ENCODE results near the gene BIK. TPM values are rescaled to one million over a fixed set of nuclear protein-coding genes. Genes with fewer than 3 reads are reported as not detected.
A peak's percentile ranks its signal among the peaks of the same experiment; 100 is the strongest.

The BIK gene
- total RNA-seq, 1 donor from 2014 or later = 5.4 TPM

DNA sequence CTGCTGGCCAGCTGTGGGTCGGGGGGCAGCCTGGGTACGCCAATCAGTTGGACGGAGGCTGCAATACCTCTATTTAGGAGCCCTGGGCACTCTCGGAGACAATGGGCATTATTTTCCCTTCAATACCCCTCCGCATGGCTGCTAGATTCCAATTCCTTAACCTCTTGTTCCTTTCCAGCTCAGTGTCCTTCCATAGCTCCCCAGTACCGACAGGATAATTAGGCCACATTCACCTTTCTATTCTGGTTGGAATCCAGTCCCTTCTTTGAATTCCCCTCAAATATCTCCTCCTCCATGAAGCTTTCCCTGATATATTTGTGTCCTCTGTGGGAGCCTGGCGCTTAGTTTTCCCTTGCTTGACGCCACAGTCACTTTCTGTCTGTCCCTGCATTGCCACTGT is 4.2 kb upstream of the BIK start:
- Mint-ChIP-seq H3K4me1 (ENCODE audit: unreplicated experiment) (peaks cover 21% of the 10 kb centered on the region), H3K36me3 (no peaks in the 10 kb centered on the region), H3K9me3 (no peaks in the 10 kb centered on the region), H3K4me3 (no peak overlapping the region), H3K27me3 (peaks cover 19% of the 10 kb centered on the region), H3K27ac (no peak overlapping the region)
- DNase-seq (ENCODE audit: extremely low spot score, unreplicated experiment) = no peak
- TF ChIP-seq CTCF (conservative IDR thresholded peaks at IDR 0.05) = no peak

- Mint-ChIP-seq H3K27me3 (peaks cover 39% of the 10 kb centered on the region), H3K36me3 (no peaks in the 10 kb centered on the region), H3K27ac (no peak overlapping the region), H3K4me3 (peak overlapping the region; percentile 55), H3K9me3 (no peaks in the 10 kb centered on the region), H3K4me1 (ENCODE audit: unreplicated experiment) (peaks cover 19% of the 10 kb centered on the region)
- no peak for TF ChIP-seq CTCF (conservative IDR thresholded peaks at IDR 0.05)
- no peak for DNase-seq (ENCODE audit: extremely low spot score, unreplicated experiment)
Observed at GRCh38 chr22:43109511-43109910, 1.0 kb upstream of the BIK start.

- peak overlapping the region; percentile 88 for H3K4me3 Mint-ChIP-seq
- no peak for DNase-seq (ENCODE audit: extremely low spot score, unreplicated experiment)
- peaks cover 39% of the 10 kb centered on the region for H3K27me3 Mint-ChIP-seq
- H3K9me3 Mint-ChIP-seq = no peaks in the 10 kb centered on the region
- peaks cover 19% of the 10 kb centered on the region for H3K4me1 Mint-ChIP-seq (ENCODE audit: unreplicated experiment)
- peak overlapping the region; percentile 79 for H3K27ac Mint-ChIP-seq
- no peak for TF ChIP-seq CTCF (conservative IDR thresholded peaks at IDR 0.05)
- H3K36me3 Mint-ChIP-seq = no peaks in the 10 kb centered on the region
Observed at GRCh38 chr22:43109921-43110443, 568 bp upstream of the BIK start.

DNA sequence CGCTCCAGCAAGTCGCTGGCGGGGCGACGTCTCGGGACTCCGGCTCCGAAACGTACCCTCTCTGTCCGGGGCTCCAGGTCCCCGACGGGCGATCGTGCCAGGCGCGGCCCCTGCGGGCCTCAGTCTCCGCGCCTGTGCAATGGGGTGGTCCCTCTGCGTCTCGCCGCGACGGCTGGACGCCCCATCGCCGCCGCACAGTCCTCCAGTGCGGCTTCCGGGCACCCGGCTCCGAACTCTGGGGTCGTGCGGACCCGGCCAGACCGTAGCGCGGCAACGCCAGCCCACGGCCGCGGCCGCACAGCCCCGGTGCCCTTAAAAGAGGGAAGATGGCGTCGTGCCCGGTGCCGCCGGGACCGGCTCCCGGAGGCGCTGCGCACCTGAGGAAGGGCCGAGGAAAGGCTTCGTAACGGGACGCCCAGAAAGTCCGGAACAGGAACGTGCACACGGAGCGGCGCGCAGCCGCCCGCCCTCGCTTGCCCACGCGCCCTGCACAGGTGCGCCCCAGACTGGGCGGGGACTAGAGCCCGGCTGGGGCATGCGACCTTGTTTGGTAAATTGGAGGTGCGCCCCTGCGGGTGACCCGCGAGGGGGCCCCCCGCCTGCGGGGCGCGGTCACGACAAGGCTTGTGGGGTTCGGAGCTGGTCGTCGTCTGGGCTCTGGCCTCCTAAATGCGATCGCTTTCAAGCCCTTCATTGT is 525 bp downstream of the BIK start:
- DNase-seq (ENCODE audit: extremely low spot score, unreplicated experiment) = no peak
- peak overlapping the region; percentile 87 for H3K4me3 Mint-ChIP-seq

GRCh38 chr22:43113526-43114251 is 3.1 kb downstream of the BIK start:
- no peak for DNase-seq (ENCODE audit: extremely low spot score, unreplicated experiment)
- H3K4me1 Mint-ChIP-seq (ENCODE audit: unreplicated experiment) = peaks cover 20% of the 10 kb centered on the region
- H3K27ac Mint-ChIP-seq = peak overlapping the region; percentile 42
- H3K27me3 Mint-ChIP-seq = peaks cover 38% of the 10 kb centered on the region
- H3K4me3 Mint-ChIP-seq = peak overlapping the region; percentile 83
- H3K9me3 Mint-ChIP-seq = no peaks in the 10 kb centered on the region
- no peak for TF ChIP-seq CTCF (conservative IDR thresholded peaks at IDR 0.05)
- H3K36me3 Mint-ChIP-seq = no peaks in the 10 kb centered on the region

More for the DNA sequence above, 525 bp downstream of the BIK start:
- peaks cover 41% of the 10 kb centered on the region for H3K27me3 Mint-ChIP-seq
- H3K27ac Mint-ChIP-seq = no peak overlapping the region
- H3K9me3 Mint-ChIP-seq = no peaks in the 10 kb centered on the region
- H3K4me1 Mint-ChIP-seq (ENCODE audit: unreplicated experiment) = peaks cover 19% of the 10 kb centered on the region
- TF ChIP-seq CTCF (conservative IDR thresholded peaks at IDR 0.05) = no peak
- H3K36me3 Mint-ChIP-seq = no peaks in the 10 kb centered on the region
